ENCODE results near the gene STX11.

The STX11 gene

DNA sequence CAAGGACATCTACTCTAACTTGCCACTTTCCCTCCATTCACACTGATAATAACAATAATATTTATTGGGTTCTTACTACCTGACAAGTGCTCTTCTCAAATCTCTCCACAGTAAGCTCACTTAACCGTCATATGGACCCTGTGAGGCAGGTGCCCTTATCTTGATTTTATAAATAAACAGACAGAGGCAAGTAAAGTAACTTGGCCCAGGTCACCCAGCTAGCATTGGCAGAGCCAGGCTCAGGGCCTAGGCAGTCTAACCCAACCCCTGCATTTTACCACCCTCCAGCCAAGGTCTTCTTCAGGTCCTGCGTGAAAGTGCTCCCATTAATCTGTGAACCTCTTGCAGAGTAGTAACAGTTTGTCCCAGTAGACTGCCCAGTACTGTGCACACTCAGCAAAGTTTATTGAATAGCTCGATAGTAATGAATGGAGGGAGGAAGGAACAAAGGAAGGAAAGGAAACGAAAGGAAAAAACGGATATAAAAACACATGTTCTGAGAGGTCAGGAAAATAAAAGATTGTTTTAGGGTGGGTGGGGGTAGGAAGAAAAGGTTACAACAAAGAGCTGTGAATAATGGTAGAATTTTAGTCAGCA lies 17.0 kb upstream of the STX11 start:
- TF ChIP-seq, protein P1, sequence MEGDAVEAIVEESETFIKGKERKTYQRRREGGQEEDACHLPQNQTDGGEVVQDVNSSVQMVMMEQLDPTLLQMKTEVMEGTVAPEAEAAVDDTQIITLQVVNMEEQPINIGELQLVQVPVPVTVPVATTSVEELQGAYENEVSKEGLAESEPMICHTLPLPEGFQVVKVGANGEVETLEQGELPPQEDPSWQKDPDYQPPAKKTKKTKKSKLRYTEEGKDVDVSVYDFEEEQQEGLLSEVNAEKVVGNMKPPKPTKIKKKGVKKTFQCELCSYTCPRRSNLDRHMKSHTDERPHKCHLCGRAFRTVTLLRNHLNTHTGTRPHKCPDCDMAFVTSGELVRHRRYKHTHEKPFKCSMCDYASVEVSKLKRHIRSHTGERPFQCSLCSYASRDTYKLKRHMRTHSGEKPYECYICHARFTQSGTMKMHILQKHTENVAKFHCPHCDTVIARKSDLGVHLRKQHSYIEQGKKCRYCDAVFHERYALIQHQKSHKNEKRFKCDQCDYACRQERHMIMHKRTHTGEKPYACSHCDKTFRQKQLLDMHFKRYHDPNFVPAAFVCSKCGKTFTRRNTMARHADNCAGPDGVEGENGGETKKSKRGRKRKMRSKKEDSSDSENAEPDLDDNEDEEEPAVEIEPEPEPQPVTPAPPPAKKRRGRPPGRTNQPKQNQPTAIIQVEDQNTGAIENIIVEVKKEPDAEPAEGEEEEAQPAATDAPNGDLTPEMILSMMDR (IDR thresholded peaks at IDR 0.05) = no peak

DNA sequence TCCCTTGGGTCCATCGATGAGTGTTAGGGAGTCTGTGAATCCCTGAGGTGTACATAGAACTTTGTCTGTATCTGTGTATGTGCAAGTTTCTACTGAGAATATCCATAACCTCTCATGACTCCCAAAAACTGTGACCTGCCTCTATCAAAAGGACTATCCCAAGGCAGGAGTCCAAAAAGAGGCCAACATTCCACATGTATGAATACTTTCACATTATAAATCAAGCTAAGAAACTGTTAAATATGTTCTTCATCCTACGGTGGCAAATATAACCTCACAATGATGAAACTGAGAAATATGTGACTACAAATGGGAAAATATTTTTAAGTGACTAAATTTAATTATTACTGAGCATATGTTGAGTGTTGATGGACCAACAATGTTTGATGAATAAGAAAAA lies 16.1 kb upstream of the STX11 start:
- TF ChIP-seq, protein P1 (IDR thresholded peaks at IDR 0.05) = no peak

DNA sequence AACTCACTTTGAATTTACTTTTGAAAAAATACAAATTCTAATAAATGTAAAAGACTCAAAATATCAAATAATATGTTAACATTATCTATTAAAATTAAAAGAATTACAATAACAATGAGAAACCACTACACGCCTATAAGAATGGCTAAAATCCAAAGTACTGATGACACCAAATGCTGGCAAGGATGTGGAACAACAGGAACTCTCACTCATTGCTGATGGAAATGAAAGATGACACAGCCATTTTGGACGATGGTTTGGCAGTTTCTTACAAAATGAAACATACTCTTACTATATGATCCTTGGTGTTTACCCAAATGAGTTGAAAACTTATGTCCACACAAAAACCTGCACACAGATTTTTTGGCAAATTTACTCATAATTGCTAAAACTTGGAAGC lies 15.6 kb upstream of the STX11 start:
- TF ChIP-seq, protein P1 (IDR thresholded peaks at IDR 0.05) = no peak

DNA sequence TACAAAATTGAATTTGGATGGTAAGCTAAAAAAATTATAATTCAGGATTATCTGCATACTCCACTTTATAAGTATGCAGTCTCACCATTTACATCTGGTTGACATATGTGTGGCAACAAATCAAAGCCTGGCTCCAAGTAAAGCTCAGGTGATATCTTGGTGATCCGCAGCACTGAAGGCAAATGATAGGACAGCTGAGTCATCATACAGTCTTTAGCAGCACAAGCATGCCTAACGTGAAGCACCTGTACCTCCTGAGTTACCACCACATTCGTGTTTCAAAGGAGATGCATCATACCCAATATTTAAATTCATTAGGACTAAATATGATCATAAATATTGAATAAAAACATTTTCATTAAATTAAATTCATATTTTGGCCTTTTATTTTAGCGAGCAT lies 11.8 kb upstream of the STX11 start:
- TF ChIP-seq, protein P1 (IDR thresholded peaks at IDR 0.05) = no peak

DNA sequence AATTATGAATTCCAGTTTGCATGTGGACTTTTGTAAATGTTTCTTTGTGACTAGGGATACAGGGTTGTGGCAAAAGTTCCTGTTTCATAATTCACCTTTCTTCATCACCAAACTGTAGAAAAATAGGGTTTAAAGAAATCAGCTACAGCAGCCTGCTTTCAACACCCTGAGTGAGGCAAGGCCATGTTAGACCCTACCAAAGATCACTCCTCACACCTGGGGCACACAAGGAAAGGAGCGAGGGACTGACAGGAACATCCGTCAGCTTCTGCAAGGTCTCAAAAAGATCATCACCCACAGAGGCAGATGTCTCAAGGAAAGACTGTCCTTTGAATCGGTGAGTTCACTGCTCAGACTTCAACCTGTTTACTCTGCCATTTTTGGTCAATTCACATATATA lies 10.5 kb upstream of the STX11 start:
- TF ChIP-seq, protein P1 (IDR thresholded peaks at IDR 0.05) = no peak

DNA sequence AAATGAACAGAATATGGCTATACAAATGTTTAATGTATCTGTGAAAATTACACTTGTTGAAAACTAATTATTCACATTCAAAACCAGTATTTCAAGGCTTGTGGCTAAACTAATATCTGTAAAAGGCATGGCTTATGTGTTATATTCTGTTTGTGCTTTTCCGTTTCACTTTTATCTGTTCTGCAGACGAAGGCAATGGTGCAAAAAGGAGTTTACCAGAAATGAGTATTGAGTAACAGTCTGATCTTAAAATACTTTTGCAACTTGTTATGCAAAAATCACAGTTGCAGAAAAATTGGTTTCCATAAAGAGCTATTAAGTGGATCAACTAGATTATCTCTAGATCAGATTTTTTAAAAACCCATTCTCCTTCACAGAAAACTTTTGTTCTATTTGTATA lies 9.4 kb upstream of the STX11 start:
- TF ChIP-seq, protein P1 (IDR thresholded peaks at IDR 0.05) = no peak

DNA sequence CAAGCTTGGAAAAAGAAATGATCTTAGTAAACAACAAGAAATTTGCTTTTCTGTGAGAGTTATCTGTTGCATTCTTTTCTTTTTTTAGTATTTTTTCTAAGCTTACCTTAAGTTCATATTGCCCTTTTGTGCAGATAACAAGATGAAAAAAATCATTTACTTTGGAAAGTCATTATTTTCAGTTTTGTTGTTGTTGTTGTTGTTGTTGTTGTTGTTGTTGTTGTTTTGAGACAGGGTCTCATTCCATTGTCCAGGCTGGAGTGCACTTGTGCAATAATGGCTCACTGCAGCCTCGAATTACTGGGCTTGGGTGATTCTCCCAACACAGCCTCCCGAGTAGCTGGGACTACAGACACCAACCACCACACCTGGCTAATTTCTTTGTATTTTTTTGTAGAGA lies 8.8 kb upstream of the STX11 start:
- TF ChIP-seq, protein P1 (IDR thresholded peaks at IDR 0.05) = no peak

DNA sequence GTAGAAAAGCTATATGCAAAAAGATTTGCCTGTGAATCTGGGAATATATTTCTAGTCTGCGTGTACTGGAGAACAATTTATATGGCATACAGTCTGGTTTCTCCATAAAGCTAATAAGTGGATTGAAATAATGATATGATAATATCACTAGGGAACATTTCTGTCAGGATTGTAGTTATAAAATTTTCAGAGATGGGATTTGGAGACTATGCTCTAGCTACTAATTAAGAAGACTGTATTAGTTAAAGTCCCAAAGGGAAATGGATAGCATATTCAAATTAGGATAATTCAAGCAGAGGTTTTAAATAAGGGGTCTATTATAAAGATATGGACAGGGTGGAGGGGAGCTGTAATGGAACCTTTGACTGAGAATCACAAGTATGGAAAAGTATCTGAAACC lies 7.2 kb upstream of the STX11 start:
- TF ChIP-seq, protein P1 (IDR thresholded peaks at IDR 0.05) = no peak

Measured in LNCAP (cell line).